ENCODE measurements around the gene TXNDC8.
"Not testable (repeated sequence)": the region's sequence is repeated elsewhere in the genome, so short reads cannot be mapped to it uniquely, and the experiment has no call there.

TXNDC8 gene

DNA sequence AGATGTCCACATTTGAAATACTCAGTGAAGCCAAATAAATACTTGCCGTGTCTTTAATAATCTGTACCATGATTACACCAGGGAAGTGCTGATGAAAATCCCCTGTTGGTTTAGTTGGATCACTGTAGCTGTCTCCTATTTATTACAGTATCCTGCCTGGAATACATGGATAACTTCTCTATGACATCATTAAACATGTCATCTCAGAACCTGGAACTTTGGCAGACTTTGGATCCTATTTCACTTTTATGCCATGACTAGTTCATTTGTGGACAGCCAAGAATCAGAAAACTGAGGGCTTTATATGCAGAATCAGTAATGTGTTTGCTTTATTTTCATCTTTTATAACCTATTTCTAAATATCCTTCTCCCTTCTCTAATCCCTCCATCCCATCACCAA is at the start of gene TXNDC8:
TXNDC8 (minus strand) TSS at position 137 of the 400 bp plus-strand sequence.
- DNase-seq (ENCODE audit: low spot score): no peak

DNA sequence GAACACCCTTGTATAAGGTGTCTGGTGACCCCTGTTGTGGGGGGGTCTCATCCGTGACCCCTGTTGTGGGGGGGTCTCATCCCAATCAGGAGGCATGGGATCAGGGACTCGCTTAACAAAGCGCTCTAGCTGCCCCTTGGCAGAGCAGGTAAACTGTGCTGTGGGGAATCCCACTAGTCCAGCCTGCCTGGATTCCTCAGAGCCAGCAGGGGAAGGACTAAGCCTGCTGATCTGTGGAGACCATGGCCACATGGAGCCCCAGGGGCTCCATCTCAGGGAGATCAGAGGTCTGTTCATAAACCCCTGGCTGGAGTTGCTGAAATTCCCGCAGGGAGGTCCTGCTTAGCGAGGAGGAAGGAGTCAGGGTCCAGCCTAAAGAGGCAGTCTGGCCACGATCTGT is 45.8 kb upstream of the TXNDC8 start:
- DNase-seq (ENCODE audit: low spot score): no peak

DNA sequence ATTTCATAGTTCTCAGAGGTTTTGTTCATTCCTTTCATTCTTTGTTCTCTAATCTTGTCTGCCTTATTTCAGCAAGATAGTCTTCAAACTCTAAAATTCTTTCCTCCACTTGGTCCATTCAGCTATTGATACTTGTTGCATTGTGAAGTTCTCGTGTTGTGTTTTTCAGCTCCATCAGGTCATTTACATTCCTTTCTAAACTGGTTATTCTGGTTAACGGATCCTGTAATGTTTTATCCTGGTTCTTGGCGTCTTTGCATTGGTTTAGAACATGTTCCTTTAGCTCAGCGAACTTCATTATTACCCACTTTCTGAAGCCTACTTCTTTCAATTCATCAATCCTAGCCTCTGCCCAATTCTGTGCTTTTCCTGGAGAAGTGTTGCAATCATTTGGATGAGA is 45.1 kb upstream of the TXNDC8 start:
- DNase-seq (ENCODE audit: low spot score): no peak

DNA sequence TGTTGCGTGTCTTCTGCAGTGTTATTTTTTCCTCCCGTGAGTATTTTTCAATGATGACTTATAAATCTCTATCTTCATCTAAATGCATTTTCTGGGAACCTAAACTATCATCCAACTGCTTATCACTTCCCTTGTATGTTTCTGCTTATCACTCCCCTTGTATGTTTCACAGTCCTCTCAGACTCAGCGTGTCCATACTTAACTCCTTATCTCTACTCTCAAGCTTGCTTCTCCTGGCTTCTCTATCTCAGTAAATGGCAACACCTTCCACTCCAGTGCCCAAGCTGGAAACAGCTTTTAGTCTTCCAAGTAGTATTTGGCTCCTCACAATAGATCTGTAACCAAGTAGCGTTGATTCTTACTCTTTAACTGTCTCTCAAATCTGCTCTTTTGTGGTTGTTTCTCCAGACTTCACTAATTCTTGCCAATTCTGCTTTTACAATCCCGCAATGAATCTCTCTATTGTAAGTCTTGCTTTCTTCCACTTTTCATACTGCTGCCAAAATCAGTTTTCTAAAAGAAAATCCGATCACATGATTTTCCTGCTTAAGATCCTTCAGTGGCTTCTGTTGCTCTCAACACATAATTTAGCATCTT is 33.8 kb upstream of the TXNDC8 start:
- DNase-seq (ENCODE audit: low spot score): no peak

DNA sequence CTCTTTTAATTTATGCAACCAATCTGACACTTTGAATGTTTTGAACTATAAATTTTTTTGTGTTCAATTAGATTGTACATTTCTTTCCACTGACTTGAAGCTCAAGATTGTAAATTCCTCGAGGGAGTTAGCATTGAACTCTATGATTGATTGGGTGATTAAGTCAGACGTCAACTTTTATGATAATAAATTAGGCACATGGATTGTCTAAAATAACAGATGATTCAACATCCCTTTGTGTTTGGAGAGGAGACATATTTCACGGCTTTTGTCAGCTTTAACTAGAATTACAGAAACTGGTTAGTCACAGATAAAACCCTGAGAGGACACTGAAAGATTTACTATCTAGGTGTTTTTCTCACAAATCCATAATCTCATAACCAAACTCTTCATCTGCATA is 32.7 kb upstream of the TXNDC8 start:
- no peak for DNase-seq (ENCODE audit: low spot score)

DNA sequence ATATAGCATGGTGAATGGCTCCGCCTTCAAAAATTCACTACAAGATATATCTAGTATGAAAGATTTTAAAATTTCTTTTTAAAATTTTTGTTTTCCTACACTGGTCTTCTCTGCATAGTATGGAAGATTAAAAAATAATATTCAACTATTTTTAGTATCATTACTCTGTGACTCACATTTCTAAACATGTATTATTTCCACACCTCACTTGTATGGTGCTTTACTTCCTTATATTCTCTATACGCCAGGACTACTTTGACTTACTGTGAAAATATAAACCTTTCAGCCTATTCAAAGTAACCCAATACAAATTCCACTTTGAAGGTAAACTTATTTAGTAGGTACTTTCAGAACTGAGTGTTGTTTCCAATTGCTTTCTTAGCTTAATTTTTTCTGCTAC is 26.8 kb upstream of the TXNDC8 start:
- no peak for DNase-seq (ENCODE audit: low spot score)

DNA sequence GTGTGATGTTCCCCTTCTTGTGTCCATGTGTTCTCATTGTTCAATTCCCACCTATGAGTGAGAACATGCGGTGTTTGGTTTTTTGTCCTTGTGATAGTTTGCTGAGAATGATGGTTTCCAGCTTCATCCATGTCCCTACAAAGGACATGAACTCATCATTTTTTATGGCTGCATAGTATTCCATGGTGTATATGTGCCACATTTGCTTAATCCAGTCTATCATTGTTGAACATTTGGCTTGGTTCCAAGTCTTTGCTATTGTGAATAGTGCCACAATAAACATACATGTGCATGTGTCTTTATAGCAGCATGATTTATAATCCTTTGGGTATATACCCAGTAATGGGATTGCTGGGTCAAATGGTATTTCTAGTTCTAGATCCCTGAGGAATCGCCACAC is 21.3 kb upstream of the TXNDC8 start:
- DNase-seq (ENCODE audit: low spot score): not testable (repeated sequence)

DNA sequence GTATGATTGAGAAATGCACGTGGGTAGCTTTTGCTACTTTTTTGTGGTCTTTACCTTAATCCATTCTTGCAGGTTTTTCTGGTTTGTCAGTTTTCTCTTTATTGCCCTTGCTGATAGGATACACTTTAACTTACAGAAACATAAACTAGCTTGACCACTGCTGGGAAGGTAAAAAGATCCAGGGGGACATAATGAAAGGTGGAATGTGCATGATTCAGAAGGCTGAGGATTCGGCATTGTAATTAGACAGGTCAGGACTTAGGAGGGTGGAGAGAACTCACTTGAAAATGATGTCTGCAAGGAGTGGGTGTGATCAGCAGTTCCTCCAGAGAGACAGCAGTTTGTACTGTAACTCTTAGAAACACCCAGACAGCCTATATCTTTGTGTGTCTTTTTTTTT is 19.8 kb upstream of the TXNDC8 start:
- DNase-seq (ENCODE audit: low spot score): no peak

DNA sequence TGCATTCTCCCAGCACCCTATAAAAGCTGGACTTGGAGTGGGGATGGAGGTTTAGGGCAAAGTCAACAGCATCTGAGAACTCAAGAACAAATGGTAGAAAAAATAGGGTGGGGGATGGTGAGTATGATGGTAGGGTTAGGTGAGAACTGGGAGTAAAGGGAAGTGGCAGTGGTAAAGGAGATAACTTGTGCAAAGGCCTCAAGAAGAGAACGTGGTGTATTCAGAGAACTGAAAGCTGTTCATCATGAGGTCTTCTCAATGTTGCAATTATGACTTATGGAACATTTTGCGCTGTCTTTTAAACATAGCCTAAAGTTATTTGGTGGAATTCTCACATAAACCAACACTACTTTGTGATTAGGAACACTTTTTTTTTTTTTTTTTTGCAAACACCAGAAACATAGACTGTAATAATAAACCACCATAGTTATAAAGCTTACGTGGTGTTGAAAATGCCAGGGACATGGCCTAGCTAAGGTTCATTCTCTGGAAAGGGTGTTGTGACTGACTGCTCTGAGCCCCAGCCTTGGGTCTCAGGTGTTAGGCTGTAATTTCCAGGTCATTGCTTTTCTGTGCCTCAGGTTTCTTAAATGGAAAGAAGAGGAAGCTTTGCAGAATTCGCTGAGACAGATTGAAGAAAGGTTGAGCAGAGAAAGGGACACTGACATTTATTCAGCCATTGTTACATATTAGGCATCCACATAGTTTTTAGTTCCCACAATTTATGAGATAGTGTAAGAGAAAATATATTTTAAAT is 19.2 kb upstream of the TXNDC8 start:
- DNase-seq (ENCODE audit: low spot score): no peak

DNA sequence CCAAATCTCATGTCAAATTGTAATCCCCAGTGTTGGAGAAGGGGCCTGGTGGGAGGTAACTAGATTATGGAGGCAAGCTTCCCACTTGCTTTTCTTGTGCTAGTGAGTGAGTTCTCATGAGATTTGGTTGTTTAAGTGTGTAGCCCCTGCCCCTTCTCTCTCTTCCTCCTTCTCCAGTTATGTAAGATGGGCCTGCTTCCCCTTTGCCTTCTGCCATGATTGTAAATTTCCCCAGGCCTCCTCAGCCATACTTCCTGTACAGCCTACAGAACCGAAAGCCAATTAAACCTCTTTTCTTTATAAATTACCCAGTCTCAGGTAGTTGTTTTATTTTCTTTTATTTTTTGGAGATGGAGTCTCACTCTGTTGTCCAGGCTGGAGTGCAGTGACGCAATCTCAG is 18.2 kb upstream of the TXNDC8 start:
- no peak for DNase-seq (ENCODE audit: low spot score)

DNA sequence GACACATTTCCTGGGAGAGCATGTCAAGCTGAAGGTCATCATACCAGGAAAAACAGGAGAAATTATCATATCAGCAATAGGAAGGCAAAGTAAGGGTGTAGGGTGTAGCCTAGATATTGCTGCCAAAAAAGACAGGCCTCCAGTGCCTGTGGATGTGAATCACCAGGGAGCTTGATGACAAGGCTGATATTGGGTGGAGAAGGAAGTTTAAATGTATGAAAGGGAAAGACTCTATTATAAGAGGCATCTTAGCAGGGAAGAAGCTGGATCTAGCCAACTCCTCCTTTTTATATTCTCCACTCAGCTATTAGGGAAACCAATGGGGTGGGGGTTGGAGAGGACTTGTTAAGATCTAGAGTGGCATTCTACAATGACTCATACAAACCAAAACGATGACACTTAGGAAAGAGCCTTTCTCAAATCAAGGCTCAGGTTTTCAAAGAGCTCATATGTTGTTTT is 13.4 kb upstream of the TXNDC8 start:
- DNase-seq (ENCODE audit: low spot score): peak; percentile 9

DNA sequence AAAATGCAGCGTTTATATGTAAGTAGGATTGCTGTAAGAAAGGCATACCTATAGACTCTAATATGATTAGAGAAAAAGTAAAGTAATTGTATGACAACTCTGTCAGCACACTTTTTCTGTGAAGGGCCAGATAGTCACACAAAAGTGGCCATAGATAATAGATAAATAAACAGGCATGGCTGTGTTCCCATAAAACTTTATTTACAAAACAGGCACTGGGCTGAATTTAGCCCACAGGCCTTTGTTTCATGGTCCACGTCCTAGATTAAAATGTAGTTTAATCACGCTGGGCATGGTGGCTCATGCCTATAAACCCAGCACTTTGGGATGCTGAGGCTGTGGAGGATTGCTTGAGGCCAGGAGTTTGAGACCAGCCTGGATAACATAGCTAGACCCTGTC is 8.7 kb upstream of the TXNDC8 start:
- no peak for DNase-seq (ENCODE audit: low spot score)

DNA sequence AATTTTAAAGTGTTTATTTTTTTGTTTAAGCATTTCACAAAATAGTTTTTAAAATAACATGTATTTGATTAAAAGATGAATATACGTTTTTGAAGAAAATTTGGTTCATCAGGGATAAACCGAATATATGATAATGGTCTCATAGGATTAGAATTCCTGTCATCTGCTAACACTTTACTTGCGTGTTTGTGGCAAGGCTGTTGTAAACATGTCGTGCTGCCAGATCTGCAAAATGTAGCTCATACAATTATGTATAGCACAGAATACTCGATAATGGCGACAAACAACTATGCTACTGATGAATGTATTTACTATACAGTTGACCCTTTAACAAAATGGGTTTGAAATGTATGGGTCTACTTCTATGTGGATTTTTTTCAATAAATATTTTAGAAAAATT is 7.2 kb upstream of the TXNDC8 start:
- no peak for DNase-seq (ENCODE audit: low spot score)

DNA sequence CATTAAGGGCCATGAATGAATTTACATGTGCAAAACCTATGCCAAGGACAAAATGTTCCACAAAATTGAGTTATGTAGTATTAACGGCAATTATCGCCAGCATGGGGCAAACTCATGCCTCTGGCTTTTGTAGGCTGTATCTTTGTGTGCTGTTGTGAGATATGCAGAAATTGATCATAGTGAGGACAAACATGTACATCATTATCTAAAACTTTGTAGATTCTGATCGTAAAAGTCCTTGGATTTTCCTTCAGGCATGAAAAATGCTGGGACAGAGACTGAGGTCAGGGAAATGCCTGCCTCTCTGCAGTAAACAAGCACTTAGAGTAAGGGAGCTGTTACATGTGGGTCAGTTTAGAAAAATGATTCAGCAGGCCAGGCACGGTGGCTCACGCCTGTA is 5.9 kb upstream of the TXNDC8 start:
- no peak for DNase-seq (ENCODE audit: low spot score)

DNA sequence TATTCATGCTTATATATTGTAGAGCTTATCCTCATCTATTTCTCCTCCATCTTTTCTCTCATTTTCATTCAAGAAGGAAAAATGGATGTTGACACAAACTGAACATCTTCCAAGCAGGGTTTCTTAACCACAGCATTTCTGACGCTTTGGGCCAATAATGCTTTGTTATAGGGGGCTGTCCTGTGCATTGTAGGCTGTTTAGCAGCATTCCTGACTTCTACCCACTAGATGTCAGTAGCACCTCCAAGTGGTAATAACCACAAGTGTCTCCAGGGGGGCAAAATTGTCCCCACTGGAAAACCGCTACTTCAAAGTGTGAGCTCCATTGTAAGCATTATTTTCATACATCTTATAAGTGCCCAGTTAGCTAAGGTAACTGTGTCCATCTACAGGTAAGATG is 2.6 kb upstream of the TXNDC8 start:
- no peak for DNase-seq (ENCODE audit: low spot score)

DNA sequence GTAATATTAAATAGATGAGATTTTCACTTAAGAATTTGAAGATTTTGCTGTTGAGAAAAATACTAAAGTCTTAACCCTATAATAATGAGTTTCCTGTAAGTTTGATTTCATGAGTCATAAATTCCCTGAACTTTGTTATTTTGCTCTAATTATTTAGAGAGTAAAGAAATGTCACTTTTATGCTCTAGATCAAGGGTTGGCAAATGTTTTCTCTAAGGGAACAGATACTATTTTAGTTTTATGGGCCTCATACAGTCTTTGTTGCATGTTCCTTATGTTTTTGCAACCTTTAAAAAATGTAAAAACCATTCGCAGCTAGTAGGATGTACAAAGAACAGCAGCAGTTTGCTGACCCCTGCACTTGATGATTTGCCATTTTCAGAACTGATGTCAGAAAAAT is 480 bp upstream of the TXNDC8 start:
- DNase-seq (ENCODE audit: low spot score): no peak

DNA sequence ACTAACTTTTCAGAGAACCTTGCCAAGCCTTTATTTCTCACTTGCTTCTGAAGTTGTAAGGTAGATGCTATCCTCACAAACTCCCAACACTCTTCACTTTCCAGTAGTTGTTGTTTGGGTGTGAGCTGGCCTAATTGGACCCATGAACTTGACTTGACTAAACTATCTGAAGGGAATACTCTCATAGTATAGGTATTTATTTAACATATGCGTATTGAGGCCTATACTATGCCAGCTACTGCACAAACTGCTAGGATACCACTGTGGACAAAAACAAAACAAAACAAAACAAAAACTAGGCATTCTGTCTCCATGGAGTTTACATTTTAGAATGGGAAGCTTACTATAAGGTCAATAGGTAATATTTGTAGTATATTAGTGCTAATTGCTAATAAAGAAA is 1.3 kb downstream of the TXNDC8 start:
- DNase-seq (ENCODE audit: low spot score): no peak

DNA sequence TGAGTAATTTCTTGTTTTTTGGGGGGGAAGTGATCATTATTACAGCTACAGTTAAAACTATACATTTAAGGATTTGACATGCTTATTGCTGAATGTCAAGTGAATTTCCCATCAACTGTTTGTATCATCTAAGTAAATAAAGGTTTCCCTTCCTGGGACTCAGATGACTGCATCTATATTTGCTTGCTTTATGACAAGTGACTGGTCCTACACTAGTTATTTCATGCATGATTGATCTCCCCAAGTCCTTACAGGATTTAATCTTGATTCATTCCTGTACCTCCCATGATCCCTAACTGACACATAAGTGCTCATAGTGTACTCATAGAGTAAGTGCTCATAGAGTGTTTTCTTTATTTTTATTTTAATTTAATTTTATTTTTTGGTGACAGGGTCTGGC is 2.8 kb downstream of the TXNDC8 start:
- DNase-seq (ENCODE audit: low spot score): no peak

DNA sequence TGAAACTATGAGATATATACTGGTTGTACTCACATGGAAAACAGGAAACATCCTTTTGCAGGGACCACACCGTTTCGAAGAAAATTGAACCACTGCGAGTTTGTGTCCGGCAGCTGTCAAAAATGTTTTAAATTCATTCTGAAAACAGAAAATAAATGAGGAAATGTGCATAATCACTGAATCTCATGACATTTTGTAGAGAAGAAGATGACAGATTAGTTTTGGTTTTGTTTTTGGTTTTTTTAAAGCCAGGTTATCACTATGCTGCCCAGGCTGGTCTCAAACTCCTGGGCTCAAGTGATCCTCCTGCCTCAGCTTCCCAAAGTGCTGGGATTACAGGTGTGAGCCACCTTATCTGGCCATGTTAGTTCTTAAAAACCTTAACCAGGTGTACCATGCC is 3.5 kb downstream of the TXNDC8 start:
- DNase-seq (ENCODE audit: low spot score): no peak

DNA sequence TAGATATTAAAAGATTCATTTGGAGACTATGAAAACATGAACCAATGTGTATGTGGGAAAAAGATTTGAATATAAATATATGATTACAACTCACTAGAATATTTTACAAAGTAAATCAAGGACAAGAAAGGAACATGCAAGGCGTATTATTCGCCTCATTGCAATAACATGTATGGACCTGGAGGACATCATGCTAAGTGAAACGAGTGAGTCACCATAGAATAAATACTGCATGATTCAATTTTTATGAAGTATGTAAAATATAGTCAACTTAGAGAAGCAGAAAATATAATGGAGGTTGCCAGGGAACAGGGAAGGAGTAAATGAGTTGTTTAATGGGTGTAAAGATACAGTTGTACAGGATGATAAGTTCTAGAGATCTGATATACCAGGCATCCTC is 4.9 kb downstream of the TXNDC8 start:
- no peak for DNase-seq (ENCODE audit: low spot score)

DNA sequence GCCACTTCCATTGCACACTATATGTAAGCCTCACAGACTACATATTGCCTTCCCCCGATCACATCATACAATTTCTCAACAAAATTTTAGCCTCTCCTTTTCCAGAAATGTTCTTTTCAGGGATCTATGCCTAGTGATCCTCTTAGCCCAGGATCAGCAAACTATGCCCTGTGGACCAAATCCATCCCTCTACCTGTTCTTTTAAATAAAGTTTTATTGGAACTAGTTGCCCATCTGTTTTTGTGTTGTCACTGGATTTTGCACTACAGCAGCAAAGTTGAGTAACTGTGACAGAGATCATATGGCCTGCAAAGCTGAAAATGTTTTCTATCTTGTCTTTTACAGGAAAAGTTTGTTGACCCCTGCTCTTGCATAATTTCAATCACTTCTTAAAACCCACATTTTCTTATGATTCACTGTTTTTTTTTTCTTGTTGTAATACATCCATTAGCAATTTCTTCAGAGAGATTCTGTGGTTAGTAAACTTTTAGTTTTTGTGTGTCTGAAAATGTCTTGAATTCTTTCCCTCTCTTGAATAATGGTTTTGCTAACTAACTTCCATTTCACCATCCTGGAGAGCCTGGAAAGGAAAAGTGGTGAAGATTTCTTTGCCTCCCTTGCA is 7.1 kb downstream of the TXNDC8 start:
- no peak for DNase-seq (ENCODE audit: low spot score)

DNA sequence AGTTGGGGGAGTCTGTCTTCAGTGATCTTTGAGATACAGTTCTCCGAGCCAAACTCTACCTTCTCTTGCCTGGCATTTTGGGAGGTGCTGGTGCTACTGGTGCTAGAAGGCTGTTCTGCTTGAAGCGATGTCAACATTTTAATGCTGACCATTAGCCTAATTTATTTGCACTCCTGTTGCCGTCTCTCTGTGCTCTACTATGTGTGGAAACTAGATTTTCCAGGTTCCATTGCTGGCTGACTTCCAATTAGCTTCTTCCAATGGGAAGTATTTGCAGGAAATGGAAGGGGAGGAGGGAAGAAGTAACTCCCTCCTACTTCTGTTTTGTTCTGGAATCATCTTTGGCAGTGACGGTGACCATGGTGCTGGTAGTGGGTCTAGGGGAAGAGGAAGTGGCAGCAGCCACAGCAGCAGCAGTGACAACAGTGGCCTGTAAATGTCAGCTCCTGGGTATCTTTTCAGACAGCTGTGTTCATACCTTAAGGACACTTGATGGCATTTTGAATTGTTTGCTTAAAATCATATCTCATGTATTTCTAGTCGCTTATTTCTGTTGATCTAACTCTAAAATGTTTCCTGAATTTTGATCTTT is 7.9 kb downstream of the TXNDC8 start:
- DNase-seq (ENCODE audit: low spot score): no peak

DNA sequence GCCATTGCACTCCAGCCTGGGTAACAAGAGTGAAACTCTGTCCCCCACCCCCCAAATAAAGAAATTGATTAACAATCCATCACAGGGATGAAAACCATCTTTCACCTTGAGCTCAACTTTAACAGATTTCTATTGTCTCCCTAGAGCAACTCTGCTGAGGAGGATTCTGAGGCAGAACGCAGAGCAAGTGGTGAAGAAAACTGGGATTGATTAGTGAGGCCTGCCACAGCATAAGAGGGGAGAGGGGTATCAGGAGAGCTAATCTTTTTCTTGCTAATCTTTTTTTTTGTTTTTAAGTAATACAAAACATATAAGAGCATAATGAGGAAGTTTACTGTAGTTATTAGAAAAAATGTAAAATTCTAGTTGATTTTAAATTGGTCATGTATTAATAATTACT is 8.9 kb downstream of the TXNDC8 start:
- no peak for DNase-seq (ENCODE audit: low spot score)
